Stimulated activated naive CD8-positive, alpha-beta T cell treated with anti-CD3 and anti-CD28 coated beads, Interleukin-15, Interleukin-2, amounts not matched to agents 100 ng/mL and 50 ng/mL, for 24 hours (primary cell): ENCODE measurements around the gene CCDC171.

Experiments used
- H3K27ac Mint-ChIP-seq: one replicate; pipeline ENCODE4 v1.8.0; 2021; ENCODE audit warnings: mild to moderate bottlenecking, mixed read lengths
- H3K27me3 Mint-ChIP-seq: one replicate; pipeline ENCODE4 v1.8.0; 2021; ENCODE audit warnings: mixed read lengths
- H3K36me3 Mint-ChIP-seq: one replicate; pipeline ENCODE4 v1.8.0; 2021; ENCODE audit warnings: low read depth, mixed read lengths
- H3K4me1 Mint-ChIP-seq: one replicate; pipeline ENCODE4 v1.8.0; 2021; ENCODE audit warnings: low read depth, mixed read lengths
- H3K4me3 Mint-ChIP-seq: one replicate; pipeline ENCODE4 v1.8.0; 2021; ENCODE audit warnings: mild to moderate bottlenecking, mixed read lengths
- H3K9me3 Mint-ChIP-seq: one replicate; pipeline ENCODE4 v1.8.0; 2021; ENCODE audit warnings: mixed read lengths

CCDC171 gene

DNA sequence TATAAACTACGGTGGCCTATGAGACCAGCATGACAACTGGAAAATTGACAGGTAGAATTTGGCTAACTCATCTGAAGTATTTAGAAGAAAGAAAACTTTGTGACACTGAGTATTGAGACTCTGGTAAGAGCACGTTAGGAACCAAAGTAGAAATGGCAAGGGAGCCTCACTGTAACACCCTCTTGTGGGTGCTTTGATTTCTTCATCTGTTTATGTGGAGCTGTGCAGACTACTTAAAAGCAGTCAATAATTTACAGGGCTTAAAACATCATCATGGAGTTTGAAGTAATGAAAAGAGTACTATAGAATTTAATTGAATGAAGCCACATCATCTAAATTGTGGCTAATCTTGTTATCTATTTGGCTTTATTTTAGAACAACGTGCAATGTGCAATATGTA lies 414.2 kb downstream of the CCDC171 start:
- no peaks in the 10 kb centered on the region for H3K27me3 Mint-ChIP-seq
- H3K36me3 Mint-ChIP-seq: no peaks in the 10 kb centered on the region
- H3K27ac Mint-ChIP-seq: no peak overlapping the region
- no peaks in the 10 kb centered on the region for H3K4me1 Mint-ChIP-seq
- H3K9me3 Mint-ChIP-seq: no peaks in the 10 kb centered on the region
- H3K4me3 Mint-ChIP-seq: no peak overlapping the region

DNA sequence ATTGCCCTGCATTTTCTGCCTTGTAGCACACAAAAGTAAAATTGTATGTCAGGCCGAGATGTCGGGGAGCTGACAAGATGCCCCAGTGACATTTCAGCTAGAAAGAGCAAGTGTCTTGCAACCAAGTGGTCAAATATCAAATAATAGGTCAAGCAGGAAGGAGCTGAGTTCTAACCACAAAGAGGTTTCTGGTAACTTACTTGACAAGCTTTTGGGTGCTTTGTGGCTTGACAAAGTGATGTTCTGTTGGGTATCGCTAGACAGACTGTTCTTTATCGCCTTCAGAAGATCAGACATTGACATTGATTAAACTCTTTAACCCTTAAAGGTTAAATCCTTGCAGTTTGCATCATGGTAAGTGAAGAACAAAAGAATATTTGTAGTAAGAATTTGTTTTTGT lies 419.9 kb downstream of the CCDC171 start:
- no peak overlapping the region for H3K27ac Mint-ChIP-seq
- H3K4me3 Mint-ChIP-seq: no peak overlapping the region
- no peaks in the 10 kb centered on the region for H3K4me1 Mint-ChIP-seq

DNA sequence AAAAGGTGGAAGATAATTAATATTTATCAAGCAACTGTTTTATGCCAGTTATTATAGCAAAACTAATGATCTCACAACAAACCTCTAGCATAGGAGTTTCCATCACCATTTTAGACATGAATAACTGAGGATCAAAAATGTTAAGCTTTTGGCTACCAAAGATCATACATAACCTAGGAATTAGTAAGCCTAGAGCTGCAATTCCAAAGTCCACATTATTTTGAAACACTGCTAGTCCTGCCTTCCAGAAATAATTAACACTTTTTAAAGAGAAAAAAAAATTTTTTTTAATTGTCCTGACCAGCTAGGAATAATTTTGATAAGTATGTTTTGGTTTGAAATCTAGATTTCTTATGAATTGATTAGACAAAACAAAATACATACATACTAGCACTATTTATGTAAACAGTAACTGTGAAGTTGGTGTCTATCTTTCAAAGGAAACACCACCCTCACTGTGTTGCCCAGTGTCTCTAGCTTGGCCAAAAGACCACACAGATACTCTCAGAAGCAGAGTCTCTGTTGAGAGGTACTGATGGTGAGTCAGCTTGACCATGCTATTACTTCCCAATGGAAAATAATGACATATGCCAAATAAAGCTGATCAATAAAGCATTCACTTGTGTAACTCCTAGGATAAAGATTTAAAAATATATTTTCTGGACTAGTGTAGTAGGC lies 422.4 kb downstream of the CCDC171 start:
- Mint-ChIP-seq H3K36me3 (no peaks in the 10 kb centered on the region), H3K4me3 (no peak overlapping the region), H3K9me3 (no peaks in the 10 kb centered on the region), H3K27me3 (no peaks in the 10 kb centered on the region), H3K4me1 (no peaks in the 10 kb centered on the region), H3K27ac (no peak overlapping the region)

More for the DNA sequence above, 419.9 kb downstream of the CCDC171 start:
- Mint-ChIP-seq H3K36me3 (no peaks in the 10 kb centered on the region), H3K9me3 (no peaks in the 10 kb centered on the region), H3K27me3 (no peaks in the 10 kb centered on the region)

DNA sequence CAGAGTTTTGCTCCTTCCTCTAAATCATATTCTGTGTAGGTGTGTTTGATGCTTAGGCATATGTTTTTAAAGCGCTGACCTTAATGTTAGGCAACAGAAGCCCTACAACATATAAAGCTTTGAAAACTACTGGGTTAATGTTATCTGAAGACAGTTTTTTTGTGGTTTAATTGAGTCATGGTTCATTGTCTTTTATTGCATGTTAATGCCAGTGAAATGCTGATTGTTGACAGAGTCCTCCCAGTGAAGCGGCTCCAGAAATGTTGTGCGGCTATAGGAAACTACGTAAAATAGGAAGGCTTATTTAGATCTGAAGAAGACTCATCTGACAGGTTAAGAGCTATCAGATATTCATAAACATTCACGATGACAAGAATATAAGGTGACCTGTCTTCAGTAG lies 424.6 kb downstream of the CCDC171 start:
- Mint-ChIP-seq H3K27ac (no peak overlapping the region), H3K36me3 (no peaks in the 10 kb centered on the region), H3K4me3 (no peak overlapping the region), H3K27me3 (no peaks in the 10 kb centered on the region), H3K9me3 (no peaks in the 10 kb centered on the region), H3K4me1 (no peaks in the 10 kb centered on the region)

DNA sequence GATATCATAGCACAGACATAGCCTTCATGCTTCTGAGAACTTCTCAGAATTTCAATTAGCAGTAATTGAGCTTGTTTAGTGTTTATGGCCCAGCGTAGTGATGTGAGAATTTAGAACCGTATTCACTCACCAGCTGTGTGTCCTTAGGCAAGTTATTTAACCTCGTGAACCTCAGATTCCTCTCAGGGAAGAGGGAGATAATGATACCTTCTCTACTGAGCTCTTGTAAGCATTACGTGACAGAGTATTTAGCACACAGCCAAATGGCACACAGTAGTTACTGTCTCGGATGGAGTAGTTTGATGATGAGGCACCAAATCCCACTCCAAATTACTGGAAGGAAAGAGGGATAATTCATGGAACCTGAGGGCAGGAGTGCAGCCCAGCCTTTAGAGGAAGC lies 429.3 kb downstream of the CCDC171 start:
- no peaks in the 10 kb centered on the region for H3K36me3 Mint-ChIP-seq
- no peaks in the 10 kb centered on the region for H3K27me3 Mint-ChIP-seq
- H3K9me3 Mint-ChIP-seq: no peaks in the 10 kb centered on the region
- no peak overlapping the region for H3K27ac Mint-ChIP-seq
- H3K4me3 Mint-ChIP-seq: no peak overlapping the region
- H3K4me1 Mint-ChIP-seq: no peaks in the 10 kb centered on the region

DNA sequence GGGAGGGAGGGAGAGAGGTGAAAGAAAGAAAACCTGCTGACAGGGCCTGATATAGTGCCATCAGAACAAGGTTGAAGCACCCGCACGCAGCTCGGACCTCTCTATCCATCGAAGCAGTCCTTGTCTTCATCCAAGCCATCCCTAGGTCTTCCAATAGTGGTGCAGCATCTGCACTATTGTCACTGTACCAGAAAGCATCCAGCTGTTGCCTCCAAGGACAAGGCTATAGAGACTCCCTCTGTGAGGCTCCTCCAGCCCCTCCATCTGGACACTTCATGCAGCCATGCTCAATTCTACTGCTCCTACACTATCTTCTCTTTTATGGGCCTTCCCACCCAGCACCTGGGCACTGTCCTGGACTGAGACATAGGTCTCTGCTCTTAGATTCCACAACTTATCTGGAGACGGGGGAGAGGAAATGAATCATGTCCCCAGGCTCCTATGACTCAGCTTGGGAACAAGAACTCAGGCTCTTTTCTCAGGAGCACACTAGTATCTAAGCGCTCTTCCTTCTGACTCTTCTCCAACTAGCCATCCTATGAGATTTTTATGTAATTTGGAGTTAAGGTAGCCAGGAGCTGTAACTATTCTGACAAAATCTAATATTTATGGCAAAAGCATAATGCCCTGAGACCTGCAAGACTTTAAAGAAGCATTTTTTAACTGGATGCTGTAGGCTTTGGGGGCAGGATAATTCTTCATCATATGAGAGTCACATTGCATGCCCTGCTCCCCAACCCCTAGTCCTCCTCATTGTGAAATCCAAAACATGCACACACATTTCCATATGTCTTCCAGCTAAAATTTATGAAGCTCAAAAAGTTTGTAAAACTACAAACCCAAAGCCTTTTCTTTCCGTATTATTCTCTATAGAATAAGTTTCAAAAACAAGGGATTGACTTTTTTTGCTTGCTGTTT lies 446.8 kb downstream of the CCDC171 start:
- no peaks in the 10 kb centered on the region for H3K4me1 Mint-ChIP-seq
- no peaks in the 10 kb centered on the region for H3K27me3 Mint-ChIP-seq
- no peak overlapping the region for H3K27ac Mint-ChIP-seq
- peaks cover 4% of the 10 kb centered on the region for H3K9me3 Mint-ChIP-seq
- H3K4me3 Mint-ChIP-seq: no peak overlapping the region
- no peaks in the 10 kb centered on the region for H3K36me3 Mint-ChIP-seq

DNA sequence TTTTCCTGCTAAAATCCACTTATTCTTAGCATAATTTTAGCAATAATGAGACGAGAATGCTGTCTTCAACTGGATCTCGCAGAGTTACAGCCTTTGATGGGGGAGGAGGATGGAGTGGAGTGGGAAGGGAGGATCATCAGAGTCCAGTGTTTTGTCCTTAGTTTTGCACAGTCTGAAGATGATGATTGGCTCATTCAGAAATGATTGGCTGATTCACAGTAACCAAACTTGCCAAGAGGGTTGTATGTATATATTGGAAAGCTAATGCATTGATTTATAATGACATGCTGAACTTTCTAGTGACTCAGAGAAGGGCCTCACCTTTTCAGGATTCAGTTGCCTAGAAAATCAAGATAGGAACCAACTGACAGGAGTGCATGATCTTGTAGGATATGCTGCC lies 448.0 kb downstream of the CCDC171 start:
- Mint-ChIP-seq H3K4me1 (no peaks in the 10 kb centered on the region), H3K27ac (no peak overlapping the region), H3K9me3 (peaks cover 4% of the 10 kb centered on the region), H3K4me3 (no peak overlapping the region), H3K36me3 (no peaks in the 10 kb centered on the region), H3K27me3 (no peaks in the 10 kb centered on the region)

DNA sequence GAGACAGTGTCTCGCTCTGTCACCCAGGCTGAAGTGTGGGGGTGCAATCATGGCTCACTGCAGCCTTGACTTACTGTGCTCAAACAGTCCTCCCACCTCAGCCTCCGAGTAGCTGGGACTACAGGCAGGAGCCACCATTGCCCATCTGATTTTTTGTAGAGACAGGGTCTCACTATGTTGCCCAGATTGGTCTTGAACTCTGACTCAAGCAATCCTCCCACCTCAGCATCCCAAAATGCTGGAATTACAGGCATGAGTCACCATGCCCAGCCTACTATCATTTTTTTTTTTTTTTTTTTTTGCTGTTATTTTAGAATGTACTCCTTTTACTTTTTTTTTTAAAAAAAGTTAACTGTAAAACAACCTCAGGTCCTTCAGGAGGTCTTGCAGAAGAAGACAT lies 449.0 kb downstream of the CCDC171 start:
- no peaks in the 10 kb centered on the region for H3K4me1 Mint-ChIP-seq
- no peak overlapping the region for H3K4me3 Mint-ChIP-seq
- no peaks in the 10 kb centered on the region for H3K27me3 Mint-ChIP-seq
- no peaks in the 10 kb centered on the region for H3K36me3 Mint-ChIP-seq
- peaks cover 1% of the 10 kb centered on the region for H3K9me3 Mint-ChIP-seq
- no peak overlapping the region for H3K27ac Mint-ChIP-seq

DNA sequence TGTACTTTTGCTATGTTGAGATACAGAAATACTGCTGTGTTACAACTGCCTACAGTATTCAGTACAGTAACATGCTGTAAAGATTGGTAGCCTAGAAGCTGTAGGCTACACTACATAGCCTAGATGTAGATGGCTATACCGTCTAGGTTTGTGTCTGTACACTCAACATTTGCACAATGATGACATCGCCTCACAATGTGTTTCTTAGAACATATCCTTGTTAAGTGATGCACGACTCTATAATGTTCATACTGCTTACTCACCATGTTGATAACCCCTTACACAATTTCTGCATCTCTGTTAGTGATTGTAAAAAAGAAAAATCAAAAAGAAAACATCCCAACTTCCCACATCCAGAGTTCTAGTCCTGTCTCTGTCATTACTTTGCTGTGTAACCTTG lies 450.0 kb downstream of the CCDC171 start:
- Mint-ChIP-seq H3K4me1 (no peaks in the 10 kb centered on the region), H3K4me3 (no peak overlapping the region), H3K9me3 (no peaks in the 10 kb centered on the region), H3K36me3 (no peaks in the 10 kb centered on the region), H3K27ac (no peak overlapping the region), H3K27me3 (no peaks in the 10 kb centered on the region)

DNA sequence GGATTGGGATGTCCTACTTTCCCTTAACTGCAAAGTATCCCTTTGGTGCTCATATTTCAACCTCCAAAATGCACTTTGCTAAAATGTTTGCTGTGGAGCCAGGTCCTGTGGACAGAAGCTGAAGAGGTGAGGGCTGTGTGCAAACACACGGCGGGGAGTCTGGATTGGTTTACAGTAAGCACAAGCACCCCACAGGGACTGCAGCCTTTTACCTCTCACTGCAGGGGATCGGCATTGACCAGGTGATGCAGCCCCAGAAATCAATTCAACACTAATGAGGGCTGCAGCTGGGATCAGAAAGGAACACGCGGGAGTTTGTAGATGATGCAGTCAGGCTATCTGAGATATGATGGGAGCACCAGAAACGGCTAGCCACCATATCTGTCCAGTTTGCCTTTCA lies 450.9 kb downstream of the CCDC171 start:
- Mint-ChIP-seq H3K36me3 (no peaks in the 10 kb centered on the region), H3K4me3 (no peak overlapping the region), H3K27ac (no peak overlapping the region), H3K9me3 (no peaks in the 10 kb centered on the region), H3K4me1 (no peaks in the 10 kb centered on the region), H3K27me3 (no peaks in the 10 kb centered on the region)

DNA sequence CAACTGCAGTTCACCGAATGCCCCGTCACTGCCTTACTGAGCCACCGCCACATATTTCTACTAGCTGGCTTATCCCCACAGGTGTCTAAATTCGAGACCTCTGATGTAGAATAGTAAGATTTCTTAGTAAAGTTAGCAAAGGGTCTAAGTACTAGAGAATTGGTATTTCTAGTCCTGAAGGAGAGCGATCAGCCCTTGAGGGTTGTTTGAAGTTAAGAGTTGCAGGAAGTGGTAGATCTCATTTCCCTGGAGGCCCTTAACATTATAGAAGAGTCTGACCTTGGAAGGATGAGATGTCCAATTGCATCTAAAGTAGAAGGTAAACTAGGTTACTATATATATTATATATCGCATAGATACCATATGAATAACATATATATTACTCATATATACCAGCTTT lies 451.8 kb downstream of the CCDC171 start:
- Mint-ChIP-seq H3K4me1 (no peaks in the 10 kb centered on the region), H3K9me3 (no peaks in the 10 kb centered on the region), H3K4me3 (no peak overlapping the region), H3K27me3 (no peaks in the 10 kb centered on the region), H3K36me3 (no peaks in the 10 kb centered on the region), H3K27ac (no peak overlapping the region)

DNA sequence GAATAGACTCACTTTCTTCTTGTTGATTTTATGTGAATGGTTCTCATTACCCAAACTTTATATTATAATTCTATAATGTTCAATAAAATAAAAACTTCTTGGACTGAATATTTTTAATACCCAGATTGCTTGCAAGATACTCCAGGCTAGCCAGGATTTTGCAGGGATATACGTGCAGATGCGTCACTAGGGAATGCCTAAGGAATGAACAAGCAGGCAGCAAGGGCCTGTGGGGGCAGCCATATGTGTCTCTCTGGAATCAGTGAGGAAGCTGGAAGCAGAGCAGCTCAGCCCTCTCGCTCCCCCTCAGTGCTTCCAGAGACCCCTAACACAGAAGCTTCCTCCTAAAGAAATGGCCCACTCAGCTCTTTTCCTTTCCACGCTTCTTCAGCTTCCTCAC lies 457.4 kb downstream of the CCDC171 start:
- H3K4me1 Mint-ChIP-seq: no peaks in the 10 kb centered on the region
- H3K36me3 Mint-ChIP-seq: no peaks in the 10 kb centered on the region
- H3K27ac Mint-ChIP-seq: no peak overlapping the region
- H3K4me3 Mint-ChIP-seq: no peak overlapping the region
- peaks cover 6% of the 10 kb centered on the region for H3K9me3 Mint-ChIP-seq
- no peaks in the 10 kb centered on the region for H3K27me3 Mint-ChIP-seq

DNA sequence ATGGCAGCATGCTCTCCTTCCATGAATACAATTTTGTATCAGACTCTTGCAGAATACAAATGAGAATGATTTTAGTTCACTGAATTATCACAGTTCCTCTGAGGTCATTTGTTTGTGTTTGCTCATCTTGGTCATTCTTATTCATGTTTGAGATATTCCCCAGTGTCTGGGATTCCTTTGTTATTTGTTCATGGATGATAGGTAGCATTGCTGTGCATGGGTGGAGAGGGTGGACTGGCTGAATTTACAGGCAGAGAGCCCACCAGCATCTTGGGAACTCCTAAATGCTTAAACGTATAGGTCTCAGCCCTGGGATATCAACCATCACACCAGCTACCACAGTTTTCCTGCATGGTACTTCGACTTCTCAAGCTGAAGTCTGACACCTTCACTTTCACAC lies 459.8 kb downstream of the CCDC171 start:
- H3K36me3 Mint-ChIP-seq: no peaks in the 10 kb centered on the region
- H3K4me1 Mint-ChIP-seq: no peaks in the 10 kb centered on the region
- no peak overlapping the region for H3K4me3 Mint-ChIP-seq
- peaks cover 6% of the 10 kb centered on the region for H3K9me3 Mint-ChIP-seq
- no peaks in the 10 kb centered on the region for H3K27me3 Mint-ChIP-seq
- H3K27ac Mint-ChIP-seq: no peak overlapping the region

DNA sequence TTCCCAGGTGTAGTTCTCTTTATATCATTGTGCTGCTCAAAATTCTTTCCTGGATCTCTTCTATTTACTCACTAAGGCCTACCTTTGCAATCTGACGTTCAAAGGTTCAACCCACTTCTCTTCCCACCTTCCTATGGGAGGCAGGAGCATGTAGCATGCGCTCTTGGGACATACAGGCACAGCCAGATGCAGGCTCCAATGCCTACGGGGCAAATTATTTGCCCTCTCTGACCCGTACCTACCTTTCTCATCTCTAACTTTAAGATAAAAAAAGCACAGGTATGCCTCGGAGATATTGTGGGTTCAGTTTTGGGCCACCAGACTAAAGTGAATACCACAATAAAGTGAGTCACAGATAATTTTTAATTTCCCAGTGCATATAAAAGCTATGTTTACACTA lies 460.5 kb downstream of the CCDC171 start:
- Mint-ChIP-seq H3K27me3 (no peaks in the 10 kb centered on the region), H3K36me3 (no peaks in the 10 kb centered on the region), H3K9me3 (peaks cover 6% of the 10 kb centered on the region), H3K27ac (no peak overlapping the region), H3K4me3 (no peak overlapping the region), H3K4me1 (no peaks in the 10 kb centered on the region)

DNA sequence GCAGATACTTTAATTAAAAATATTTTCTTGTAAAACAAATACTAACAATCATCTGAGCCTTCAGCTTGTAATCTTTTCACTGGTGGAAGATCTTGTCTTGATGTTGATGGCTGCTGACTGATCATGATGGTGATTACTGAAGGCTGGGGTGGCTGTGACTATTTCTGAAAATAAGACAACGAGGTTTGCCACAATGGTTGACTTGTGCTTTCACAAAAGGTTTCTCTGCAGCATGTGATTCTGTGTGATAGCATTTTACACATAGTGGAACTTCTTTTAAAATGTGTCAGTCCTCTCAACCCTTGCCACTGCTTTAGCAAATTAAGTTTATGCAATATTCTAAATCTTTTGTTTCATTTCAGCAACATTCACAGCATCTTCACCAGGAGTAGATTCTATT lies 461.0 kb downstream of the CCDC171 start:
- Mint-ChIP-seq H3K27ac (no peak overlapping the region), H3K4me3 (no peak overlapping the region), H3K27me3 (no peaks in the 10 kb centered on the region)

More for the DNA sequence above, 461.0 kb downstream of the CCDC171 start:
- Mint-ChIP-seq H3K4me1 (no peaks in the 10 kb centered on the region), H3K36me3 (no peaks in the 10 kb centered on the region), H3K9me3 (peaks cover 6% of the 10 kb centered on the region)
